Measurements from ENCODE around the gene ENPP4.
"Not testable (repeated sequence)": the region's sequence is repeated elsewhere in the genome, so short reads cannot be mapped to it uniquely, and the experiment has no call there.

The ENPP4 gene

GRCh38 chr6:46129629-46130511 is at the start of gene ENPP4:
Gene ENPP4, plus strand, starts transcription at chr6:46129989. Its CDS starts 9,595 bp downstream, at chr6:46139584.
- peak; percentile 82 to 85 for DNase-seq (ENCODE audit: low read depth in 2 of 2)

- DNase-seq (ENCODE audit: low read depth in 2 of 2), result no peak
Measured at GRCh38 chr6:46080111-46080510, 49.7 kb upstream of the ENPP4 start.

GRCh38 chr6:46085688-46086087 is 44.1 kb upstream of the ENPP4 start:
- not testable (repeated sequence) for DNase-seq (ENCODE audit: low read depth in 2 of 2)

GRCh38 chr6:46090115-46091079 is 39.4 kb upstream of the ENPP4 start:
- DNase-seq (ENCODE audit: low read depth in 2 of 2), result peak; percentile 21 to 35

- DNase-seq (ENCODE audit: low read depth in 2 of 2), result no peak
Measured at GRCh38 chr6:46091080-46091478, 38.7 kb upstream of the ENPP4 start.

- no peak for DNase-seq (ENCODE audit: low read depth in 2 of 2)
Measured at GRCh38 chr6:46095251-46095650, 34.5 kb upstream of the ENPP4 start.

- DNase-seq (ENCODE audit: low read depth in 2 of 2), result no peak
Measured at GRCh38 chr6:46097366-46097765, 32.4 kb upstream of the ENPP4 start.

GRCh38 chr6:46098678-46099077 is 31.1 kb upstream of the ENPP4 start:
- DNase-seq (ENCODE audit: low read depth in 2 of 2), result no peak

- DNase-seq (ENCODE audit: low read depth in 2 of 2), result no peak
Measured at GRCh38 chr6:46099952-46100351, 29.8 kb upstream of the ENPP4 start.

GRCh38 chr6:46102123-46102522 is 27.7 kb upstream of the ENPP4 start:
- DNase-seq (ENCODE audit: low read depth in 2 of 2), result no peak

- DNase-seq (ENCODE audit: low read depth in 2 of 2), result no peak
Measured at GRCh38 chr6:46103441-46104115, 26.2 kb upstream of the ENPP4 start.

GRCh38 chr6:46104209-46104608 is 25.6 kb upstream of the ENPP4 start:
- no peak for DNase-seq (ENCODE audit: low read depth in 2 of 2)

- no peak for DNase-seq (ENCODE audit: low read depth in 2 of 2)
Measured at GRCh38 chr6:46105568-46105967, 24.2 kb upstream of the ENPP4 start.

GRCh38 chr6:46113370-46113769 is 16.4 kb upstream of the ENPP4 start:
- DNase-seq (ENCODE audit: low read depth in 2 of 2), result no peak

- DNase-seq (ENCODE audit: low read depth in 2 of 2), result no peak
Measured at GRCh38 chr6:46115634-46116033, 14.2 kb upstream of the ENPP4 start.

GRCh38 chr6:46116289-46116688 is 13.5 kb upstream of the ENPP4 start:
- no peak for DNase-seq (ENCODE audit: low read depth in 2 of 2)

GRCh38 chr6:46118157-46118556 is 11.6 kb upstream of the ENPP4 start:
- DNase-seq (ENCODE audit: low read depth in 2 of 2), result no peak

GRCh38 chr6:46118836-46119235 is 11.0 kb upstream of the ENPP4 start:
- no peak for DNase-seq (ENCODE audit: low read depth in 2 of 2)

GRCh38 chr6:46119679-46120078 is 10.1 kb upstream of the ENPP4 start:
- DNase-seq (ENCODE audit: low read depth in 2 of 2), result not testable (repeated sequence)

- no peak for DNase-seq (ENCODE audit: low read depth in 2 of 2)
Measured at GRCh38 chr6:46128476-46128875, 1.3 kb upstream of the ENPP4 start.

GRCh38 chr6:46129291-46129628 is 529 bp upstream of the ENPP4 start:
- no peak for DNase-seq (ENCODE audit: low read depth in 2 of 2)

GRCh38 chr6:46130666-46131065 is 877 bp downstream of the ENPP4 start:
- no peak for DNase-seq (ENCODE audit: low read depth in 2 of 2)

Measured in stimulated activated CD8-positive, alpha-beta memory T cell treated with anti-CD3 and anti-CD28 coated beads, Interleukin-7, amount 100 ng/mL, for 4 hours (primary cell).